SK-N-SH (cell line): ENCODE measurements around the gene SHANK1.

ENCODE experiments used
- CTCF ChIP-seq: fragments of 200-600 bp; sonication (generic); IDR thresholded peaks from 2 replicates; pipeline ENCODE4 v1.6.1; 2017; ENCODE audit warnings: antibody characterized with exemption, mild to moderate bottlenecking, moderate library complexity
- EZH2phosphoT487 ChIP-seq: fragments of 200-600 bp; sonication (generic); IDR thresholded peaks from 2 replicates; pipeline ENCODE4 v1.6.1; 2017; ENCODE audit warnings: low read depth, mixed run types, mild to moderate bottlenecking, antibody characterized with exemption, moderate library complexity, borderline replicate concordance
- FOSL2 ChIP-seq: IDR thresholded peaks from 2 replicates; pipeline ENCODE4 v1.4.0; 2012; ENCODE audit warnings: low read depth, mild to moderate bottlenecking, moderate library complexity, borderline replicate concordance
- FOXJ3 ChIP-seq: sonication (generic); formaldehyde crosslinking; IDR thresholded peaks from 2 replicates; pipeline ENCODE4 v1.5.1; 2020; ENCODE audit warnings: mild to moderate bottlenecking, missing genetic modification reagents
- GABPA ChIP-seq: IDR thresholded peaks from 2 replicates; pipeline ENCODE4 v1.4.0; 2012; ENCODE audit warnings: low read depth, mild to moderate bottlenecking
- GATA2 ChIP-seq: sonication (generic); formaldehyde crosslinking; IDR thresholded peaks from 2 replicates; pipeline ENCODE4 v1.5.0; 2020; ENCODE audit warnings: mild to moderate bottlenecking, missing genetic modification reagents
- JUND ChIP-seq: IDR thresholded peaks from 2 replicates; pipeline ENCODE4 v1.4.0; 2012
- POLR2AphosphoS5 ChIP-seq: IDR thresholded peaks from 2 replicates; pipeline ENCODE4 v1.6.1; 2012; ENCODE audit warnings: low read depth, low read length
- SIN3A ChIP-seq: IDR thresholded peaks from 2 replicates; pipeline ENCODE4 v1.6.1; 2012; ENCODE audit warnings: low read depth, mild to moderate bottlenecking, low read length, moderate library complexity, borderline replicate concordance
- SMC3 ChIP-seq: IDR thresholded peaks from 2 replicates; pipeline ENCODE4 v1.6.1; 2012; ENCODE audit warnings: low read depth, low read length, improper control_type of control experiment
- TEAD4 ChIP-seq: IDR thresholded peaks from 2 replicates; pipeline ENCODE4 v1.4.0; 2012; ENCODE audit warnings: mild to moderate bottlenecking, borderline replicate concordance; ENCODE audit not compliant: insufficient read depth

DNA sequence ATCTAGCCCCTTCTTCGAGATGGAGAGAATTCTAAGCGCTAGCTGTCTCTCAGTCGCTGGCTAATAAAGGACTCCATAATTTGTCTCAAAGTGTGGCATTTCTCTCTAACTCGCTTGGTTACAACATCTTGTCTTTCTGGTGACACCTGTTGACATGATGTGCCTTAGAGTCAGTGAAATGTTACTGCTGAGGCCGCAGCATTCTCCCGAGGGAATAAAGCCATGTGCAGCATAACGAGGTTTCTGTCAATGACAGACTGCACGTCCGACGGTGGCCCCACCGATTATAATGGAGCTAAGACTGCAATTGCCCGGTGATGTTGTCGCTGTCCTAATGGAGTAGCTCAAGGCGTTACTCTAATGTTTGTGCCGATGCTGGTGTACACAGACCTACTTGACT lies 30.4 kb upstream of the SHANK1 start:
- TF ChIP-seq CTCF (no peak), GABPA (no peak), JUND (no peak), FOXJ3 (CRISPR knock-in tag) (no peak), FOSL2 (no peak), TEAD4 (no peak), GATA2 (CRISPR knock-in tag) (no peak), SIN3A (no peak), SMC3 (no peak), EZH2phosphoT487 (no peak), POLR2AphosphoS5 (no peak)
